Lower leg skin (tissue), 3 donors: ENCODE measurements around the gene CREBRF.

Source experiments
- POLR2A ChIP-seq, 2 donors: fragments of 450-650 bp; IDR thresholded peaks; one replicate each; pipeline ENCODE4 v1.6.1; 2016 to 2017; ENCODE audit warnings: antibody characterized with exemption in 2 of 2, mild to moderate bottlenecking in 1 of 2, moderate library complexity in 1 of 2
- TF ChIP-seq, protein P1 (sequence below), 3 donors: fragments of 450-650 bp; IDR thresholded peaks; one replicate each; pipeline ENCODE4 v1.5.1; 2016; ENCODE audit warnings: antibody characterized with exemption in 3 of 3, mild to moderate bottlenecking in 3 of 3, moderate library complexity in 2 of 3

DNA sequence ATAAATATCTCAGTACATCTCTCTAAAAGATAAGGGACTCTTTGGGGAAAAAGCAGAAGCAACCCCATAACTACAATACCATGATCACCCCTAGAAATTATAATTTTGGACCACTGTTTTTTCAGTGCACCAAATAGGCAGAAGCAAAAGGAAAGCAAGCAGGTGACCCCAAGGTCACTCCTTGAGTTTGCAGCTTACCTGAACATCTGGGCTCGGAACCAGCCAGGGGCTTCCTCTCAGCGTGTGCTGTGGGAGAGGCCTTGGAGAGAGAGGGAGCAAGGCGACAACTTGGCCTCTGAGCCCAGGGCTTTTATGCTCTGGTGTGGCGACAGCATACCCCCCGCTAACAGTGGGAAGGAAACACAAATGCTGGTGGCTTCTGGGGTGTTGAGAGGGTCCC, 105.0 kb downstream of the CREBRF start:
- TF ChIP-seq, protein P1, sequence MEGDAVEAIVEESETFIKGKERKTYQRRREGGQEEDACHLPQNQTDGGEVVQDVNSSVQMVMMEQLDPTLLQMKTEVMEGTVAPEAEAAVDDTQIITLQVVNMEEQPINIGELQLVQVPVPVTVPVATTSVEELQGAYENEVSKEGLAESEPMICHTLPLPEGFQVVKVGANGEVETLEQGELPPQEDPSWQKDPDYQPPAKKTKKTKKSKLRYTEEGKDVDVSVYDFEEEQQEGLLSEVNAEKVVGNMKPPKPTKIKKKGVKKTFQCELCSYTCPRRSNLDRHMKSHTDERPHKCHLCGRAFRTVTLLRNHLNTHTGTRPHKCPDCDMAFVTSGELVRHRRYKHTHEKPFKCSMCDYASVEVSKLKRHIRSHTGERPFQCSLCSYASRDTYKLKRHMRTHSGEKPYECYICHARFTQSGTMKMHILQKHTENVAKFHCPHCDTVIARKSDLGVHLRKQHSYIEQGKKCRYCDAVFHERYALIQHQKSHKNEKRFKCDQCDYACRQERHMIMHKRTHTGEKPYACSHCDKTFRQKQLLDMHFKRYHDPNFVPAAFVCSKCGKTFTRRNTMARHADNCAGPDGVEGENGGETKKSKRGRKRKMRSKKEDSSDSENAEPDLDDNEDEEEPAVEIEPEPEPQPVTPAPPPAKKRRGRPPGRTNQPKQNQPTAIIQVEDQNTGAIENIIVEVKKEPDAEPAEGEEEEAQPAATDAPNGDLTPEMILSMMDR (IDR thresholded peaks at IDR 0.05), result no peak
- TF ChIP-seq POLR2A (IDR thresholded peaks at IDR 0.05), result no peak
